HG03575 (cell line): Measurements from ENCODE around the gene ASAP3.

Source experiments
- ATAC-seq: cut with Tn5 transposase; IDR thresholded peaks from one replicate; pipeline ENCODE4 v1.9.1; 2021; ENCODE audit not compliant: unreplicated experiment, insufficient number of reproducible peaks, low FRiP score; ENCODE audit errors: extremely low read depth

The ASAP3 gene

DNA sequence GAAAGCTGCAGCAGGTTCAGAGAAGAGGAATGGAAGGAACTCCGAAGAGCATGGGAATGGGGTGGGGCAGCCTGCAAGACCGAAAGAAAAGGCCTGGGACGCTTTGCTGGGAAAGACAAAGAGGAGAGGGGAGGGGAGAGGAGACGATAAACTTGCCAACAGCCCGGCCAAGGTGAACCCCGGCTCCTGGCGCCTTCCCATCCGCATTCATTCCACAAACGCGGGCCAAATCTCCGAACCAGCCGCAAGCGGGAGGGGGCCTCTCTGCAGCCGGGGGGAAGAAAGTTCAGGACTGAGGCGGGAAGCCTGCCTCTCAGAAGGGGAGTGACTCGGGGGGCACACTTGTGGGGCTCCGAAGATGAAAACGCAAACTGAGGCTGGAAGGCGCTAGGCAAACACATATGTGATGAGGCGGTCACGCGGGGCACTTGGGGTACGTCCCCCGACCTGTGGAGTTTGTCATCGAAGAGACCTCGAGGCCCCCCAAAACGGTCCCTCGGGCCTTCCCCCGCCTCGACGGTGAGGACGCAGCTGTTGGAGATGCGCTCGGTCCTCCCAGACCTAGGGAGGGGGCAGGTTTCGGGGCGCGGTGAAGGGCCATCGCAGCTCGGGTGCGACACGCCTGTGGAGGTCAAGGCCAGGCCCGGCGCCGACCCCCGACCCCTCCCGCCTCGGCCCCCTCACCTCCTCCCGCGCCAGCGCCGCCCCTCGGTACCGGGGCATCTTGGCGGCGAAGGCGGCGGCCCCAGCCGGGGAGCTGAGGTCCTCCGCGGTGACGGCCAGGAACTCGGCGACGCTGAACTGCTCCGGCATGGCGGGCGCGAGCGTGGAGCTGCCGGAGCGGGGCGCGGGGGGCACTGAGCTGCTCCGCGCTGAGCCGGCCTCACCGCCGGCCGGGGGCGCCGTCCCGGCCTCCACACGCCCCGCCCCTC is at the start of gene ASAP3:
Gene ASAP3 (minus strand): TSS at position 859 of the 932 bp plus-strand sequence. CDS start 46 bp downstream, at position 813.
- no peak for ATAC-seq

DNA sequence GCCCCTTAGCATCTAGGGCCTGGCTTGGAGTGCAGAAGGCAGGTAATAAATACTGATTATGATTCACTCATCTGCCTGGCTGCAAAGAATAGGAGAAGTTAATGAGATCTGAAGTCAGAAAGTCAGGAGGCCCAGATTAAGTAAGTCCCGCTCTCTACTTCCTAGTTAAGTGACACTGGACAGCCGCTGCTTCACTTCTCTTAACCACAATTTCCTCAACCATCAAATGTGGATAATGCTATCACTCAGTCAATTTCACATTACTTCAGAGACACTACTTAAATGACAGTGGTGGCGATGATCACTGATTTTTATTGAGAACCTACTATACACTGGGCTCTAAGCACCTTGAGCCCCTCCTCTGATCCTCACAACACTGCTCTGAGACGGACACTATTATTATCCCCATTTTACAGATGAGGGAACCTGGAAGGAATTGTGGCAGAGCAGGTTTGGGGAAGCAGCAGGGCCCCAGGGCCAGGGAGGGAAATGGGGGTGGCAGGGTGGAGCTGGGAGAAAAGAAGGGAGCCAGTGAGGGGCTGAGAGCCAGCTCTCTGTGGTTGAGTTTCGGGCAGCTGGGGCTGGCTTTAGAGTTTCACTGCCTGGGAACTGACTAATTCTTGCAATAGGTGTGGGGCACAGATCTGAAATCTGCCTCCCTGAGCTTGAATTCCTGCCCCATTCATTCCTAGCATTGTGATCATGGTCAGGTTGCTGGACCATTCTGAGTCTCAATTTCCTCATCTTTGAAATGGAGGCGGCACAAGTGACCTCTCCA is 49.5 kb upstream of the ASAP3 start:
- no peak for ATAC-seq

DNA sequence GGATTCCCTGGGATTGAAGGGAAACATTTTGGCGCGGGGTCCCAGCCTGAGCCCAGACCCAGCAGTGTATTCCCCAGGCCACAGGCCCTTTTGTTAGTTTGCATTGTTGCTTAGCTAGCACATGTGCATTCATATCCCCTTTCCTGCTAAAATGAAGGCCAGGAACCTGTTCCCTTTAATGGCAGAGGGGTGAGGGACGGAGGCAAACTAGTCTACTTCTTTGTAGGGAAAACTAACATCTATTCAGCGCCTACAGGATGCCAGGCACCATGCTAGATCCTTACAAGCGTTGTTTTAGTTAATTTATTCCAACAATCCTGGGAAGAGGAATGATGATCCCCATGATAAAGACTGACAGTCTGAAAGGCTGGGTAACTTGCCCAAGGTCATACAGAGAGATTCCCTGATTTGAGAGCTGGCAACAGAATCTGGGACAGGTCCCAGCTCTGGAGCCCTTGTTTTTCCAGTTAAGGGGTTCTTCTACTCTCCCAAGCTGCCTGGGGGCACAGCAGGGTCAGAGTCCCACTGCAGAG is 47.6 kb upstream of the ASAP3 start:
- no peak for ATAC-seq

DNA sequence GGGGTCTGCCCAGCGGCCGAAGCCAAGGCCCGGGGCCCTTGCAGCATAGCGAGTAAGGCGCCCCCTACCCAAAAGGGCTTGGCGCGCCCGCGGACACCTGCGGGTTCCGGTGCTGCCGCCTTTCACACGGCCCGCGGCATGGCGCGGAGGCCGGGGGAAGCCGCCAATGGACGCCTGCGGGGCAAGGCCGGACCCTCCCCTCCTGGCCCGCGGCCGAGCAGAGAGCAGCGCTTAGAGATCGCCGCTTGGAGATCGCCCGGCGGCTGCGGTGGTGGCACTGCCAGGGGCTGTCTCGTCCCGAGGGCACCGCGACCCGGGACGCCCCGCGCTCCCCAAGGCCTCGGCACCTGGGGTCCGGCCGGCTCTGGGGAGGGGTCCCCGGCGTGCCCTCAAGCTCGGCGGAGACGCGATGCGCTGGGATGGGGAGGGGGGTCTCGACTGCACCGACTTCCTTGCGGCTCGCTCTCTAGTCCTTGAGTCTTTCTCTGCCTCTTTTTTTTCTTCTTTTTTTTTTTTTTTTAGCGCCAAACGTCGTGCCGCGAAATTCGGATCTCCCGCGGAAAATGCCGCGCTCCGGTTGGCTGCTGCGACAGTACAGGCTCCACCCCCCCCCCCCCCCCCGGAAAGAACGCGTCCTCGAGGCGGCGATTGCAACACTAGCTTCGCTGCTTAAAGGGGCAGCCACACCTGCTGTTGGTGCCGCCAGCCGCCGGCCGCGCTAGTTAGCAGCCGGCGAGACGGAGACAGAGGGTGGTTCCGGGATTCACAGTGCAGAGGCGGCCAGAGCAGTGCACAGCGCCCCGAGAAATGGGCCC is 47.0 kb upstream of the ASAP3 start, which contains the start of gene E2F2:
Gene E2F2 (minus strand): TSS at position 487 of the 815 bp plus-strand sequence. CDS start 440 bp downstream, at position 47.
- ATAC-seq, result no peak

DNA sequence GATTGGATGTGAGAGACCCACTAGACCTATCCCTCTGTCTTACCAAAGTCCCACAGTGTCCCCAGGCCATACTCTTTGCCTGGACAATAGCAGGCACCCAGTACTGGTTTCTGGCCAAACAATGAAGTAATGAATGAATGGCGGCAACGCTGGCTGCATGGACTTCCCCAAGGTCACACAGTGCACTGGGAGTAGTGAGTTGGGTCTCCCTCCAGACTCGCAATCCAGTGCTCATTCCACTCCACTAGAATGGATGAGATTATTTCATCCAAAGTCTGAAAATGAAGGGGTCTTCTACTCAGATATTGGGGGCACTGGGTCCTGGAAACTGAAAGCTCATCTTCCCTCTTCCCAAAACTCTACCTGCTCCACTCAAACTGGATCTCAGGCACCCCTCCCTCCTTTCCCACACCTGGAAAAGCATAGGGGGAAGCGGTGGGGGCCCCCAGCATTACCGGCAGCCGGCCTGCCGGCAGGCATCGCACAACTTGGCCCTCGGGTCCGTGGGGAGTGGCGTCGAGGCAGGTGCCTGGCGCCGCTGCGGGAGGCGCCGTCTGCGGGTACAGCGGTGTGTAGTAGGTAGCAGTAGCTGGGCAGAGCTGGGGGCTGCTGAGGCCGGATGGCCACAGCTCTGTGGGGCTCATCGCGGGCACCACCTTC is 46.2 kb upstream of the ASAP3 start:
- no peak for ATAC-seq

DNA sequence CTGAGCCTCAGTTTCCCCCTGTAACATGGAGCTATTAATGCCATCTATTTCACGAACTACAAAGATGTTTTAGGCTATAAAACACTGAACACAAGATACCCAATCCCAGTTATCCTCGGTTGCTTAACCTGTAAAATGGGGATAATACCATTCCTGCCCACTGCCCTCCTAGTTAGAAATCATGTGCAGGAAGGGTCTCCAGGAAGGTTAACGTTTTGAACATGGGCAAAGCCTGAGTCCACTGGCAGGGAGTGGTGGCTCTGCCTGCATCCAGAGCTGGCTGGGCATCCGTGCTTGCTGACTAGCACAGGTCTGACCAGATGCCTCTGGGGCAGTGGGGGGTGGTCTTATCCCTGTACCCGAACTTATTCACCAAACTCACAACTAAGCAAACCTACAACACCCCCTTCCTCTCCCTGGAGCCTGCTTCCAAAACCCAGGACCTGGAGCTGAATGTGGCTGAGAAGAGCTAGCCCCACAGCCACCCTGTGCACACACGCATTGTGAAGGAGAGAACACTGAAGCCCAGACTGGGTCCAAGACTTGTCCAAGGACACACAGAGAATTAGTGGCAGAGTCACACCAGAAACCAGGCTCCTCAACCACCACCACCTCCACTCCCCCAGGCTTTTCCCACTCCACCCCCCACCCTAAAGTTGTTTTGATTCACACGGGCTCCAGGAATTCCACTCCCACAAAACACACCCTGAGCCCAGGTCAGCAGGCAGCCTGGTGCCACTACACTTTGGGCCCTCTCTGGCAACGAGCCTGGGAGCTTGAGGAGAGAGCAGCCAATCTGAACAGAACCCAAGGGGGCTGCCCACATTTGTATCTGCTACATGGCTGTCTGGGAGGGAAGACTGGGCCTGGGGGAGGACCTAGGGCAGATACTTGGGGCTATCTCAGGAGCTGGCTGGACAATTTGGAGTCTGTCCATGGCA is 45.4 kb upstream of the ASAP3 start:
- ATAC-seq, result no peak

DNA sequence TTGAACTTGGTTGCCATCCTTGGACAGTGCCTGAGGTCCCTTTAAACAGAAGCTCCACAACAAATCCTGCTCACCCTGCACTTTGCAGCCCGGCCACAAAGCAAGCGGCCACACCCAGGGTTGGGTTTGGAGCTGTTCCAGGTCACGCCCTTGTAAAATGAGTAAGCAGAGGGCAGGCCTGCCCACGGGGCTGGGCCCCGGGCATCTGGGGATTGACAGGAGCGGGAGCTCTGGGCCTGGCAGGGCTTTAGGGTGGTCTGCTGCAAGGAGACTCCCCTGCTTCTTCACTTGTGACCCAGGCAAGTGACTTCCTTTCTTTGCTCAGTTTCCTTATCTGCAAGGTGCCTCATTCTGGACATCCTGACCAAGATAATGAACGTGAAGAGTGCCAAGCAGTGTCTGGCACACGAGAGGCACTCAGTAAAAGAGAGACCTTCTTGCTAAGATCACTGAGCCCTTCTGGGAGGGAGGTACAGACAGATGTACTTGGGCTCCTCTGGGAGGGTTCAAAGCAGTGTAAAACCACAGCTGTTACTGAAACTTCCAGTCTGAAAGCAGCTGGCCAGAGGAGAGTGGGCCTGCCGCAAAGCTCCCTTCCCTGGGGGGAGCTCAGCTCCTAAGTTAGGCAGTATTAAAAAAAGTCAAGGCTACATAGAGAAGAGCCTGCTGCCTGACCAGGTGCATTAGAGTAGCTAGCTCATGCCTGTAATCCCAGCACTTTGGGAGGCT is 44.4 kb upstream of the ASAP3 start:
- no peak for ATAC-seq

DNA sequence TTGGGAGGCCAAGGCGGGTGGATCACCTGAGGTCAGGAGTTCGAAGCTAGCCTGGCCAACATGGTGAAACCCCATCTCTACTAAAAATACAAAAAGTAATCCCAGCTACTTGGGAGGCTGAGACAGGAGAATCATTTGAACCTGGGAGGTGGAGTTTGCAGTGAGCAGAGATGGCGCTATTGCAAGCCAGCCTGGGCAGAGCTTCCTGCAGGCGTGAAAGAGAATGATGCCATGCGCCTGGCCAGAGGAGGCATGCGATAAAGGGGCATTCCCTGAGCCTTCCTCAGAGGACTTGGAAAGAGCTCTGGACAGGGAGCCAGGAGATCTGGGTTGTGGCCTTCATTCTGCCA is 43.9 kb upstream of the ASAP3 start:
- no peak for ATAC-seq

DNA sequence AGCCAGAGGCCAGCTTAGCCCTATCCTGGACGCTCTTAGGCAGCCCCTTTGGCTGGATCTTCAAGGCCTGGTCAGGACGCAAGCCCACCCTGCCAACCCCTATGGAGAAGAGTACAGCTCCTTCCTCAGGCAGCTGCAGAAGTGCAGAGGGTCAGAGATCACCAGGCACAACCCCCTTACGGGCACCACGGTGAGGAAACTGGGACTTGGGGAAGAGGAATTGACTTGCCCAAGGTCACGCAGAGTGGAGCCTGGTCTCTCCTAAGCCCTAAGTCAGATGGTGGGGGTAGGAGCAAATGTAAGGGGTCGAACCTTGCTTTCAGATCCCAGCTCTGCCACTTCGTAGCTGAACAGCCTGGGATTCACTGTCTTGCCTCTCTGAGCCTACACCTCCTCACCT is 43.4 kb upstream of the ASAP3 start:
- no peak for ATAC-seq

DNA sequence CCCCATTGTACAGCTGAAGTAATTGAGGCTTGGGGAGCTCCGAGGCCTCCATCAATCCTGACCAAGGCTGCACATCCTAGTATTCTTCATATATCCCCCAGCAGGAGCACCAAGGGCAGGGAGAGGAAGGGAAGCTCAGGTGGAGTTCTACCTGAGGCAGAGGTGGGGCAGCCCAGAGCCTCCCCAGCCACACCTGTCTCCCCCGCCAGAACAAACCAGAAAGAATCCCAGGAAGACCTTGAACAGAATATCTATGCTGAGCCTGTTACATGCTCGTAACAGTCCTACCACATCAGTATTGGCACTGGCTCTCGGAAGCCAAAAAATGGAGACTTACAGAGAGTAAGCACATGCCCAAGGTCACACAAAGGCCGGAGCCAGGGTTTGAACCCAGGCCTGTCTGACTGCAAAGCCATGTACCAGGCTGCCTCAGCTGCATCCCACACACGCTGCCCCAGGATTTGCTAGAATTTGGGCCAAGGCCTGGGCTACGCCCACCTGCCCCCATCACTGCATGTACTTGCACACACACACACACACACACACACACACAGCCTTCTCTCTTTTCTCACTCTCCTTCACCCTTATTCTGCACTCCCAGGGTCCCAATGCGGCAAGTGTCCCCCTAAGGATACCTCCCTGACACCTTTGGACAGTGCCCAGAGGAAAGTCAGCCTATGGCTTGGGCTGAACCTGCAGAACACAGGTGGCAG is 42.5 kb upstream of the ASAP3 start:
- ATAC-seq, result no peak

DNA sequence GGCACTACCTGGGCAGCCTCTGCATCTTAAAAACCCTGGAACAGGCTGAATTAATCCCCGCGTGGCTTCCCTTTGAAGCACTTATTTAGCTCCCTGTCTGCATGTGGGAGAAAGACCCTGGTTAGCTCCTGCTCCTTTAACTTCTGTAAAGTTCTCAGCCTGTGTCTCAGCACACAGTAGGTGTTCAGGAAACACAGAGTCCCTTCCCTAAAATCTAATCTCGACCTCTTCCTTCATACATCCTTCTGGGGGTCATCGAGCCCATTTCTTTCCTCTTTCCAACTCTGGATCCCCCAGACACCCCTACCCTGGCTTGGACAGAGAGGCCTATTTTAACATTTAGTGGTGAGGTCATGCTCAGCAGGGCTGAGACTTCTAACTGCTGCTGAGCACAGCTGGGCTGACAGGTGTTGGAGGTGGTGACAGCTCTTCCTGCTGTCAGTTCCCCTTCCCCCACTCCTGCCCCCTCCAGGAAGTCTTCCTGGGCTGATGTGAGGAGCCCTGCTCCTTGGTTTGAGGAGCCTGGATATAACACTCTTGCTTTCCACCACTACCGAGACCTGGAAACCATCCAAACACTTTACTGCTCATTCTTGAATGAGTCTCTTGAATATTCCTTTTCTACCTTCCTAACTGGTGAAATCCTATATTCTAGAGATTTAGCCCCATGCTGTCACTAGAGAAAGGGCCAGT is 41.7 kb upstream of the ASAP3 start:
- no peak for ATAC-seq

DNA sequence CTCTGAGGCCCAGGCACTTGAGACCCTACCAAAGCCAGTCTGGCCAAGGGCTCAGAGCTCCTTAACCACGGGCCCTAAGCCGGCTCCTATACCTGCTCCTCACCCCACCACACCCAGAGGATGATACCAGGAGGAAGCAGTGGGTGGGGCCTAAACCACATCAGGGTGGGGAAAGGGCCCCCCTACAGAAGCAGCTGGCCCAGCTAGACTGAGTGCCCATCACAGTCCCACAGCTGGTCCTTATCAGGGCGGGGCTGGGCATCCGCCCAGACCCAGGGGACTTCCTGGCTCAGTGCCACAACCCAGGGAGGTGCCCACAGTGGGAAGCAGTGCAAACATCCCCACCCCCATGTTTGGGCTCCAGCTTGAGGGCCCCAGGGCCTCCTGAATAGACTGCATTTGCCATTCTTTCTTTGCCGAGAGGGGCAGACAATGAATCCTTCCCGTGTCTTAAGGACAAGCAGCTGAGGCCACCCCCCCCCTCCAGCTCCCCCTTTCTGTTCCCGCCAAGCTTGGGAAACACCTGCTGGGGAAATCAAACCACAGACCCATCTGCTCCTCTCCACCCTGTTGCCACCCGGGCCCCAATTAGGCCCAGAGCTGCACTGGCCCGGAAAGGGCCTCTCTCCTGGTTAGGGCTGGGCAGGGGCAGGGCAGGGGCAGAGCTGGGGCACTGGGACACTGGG is 40.9 kb upstream of the ASAP3 start:
- ATAC-seq, result no peak

DNA sequence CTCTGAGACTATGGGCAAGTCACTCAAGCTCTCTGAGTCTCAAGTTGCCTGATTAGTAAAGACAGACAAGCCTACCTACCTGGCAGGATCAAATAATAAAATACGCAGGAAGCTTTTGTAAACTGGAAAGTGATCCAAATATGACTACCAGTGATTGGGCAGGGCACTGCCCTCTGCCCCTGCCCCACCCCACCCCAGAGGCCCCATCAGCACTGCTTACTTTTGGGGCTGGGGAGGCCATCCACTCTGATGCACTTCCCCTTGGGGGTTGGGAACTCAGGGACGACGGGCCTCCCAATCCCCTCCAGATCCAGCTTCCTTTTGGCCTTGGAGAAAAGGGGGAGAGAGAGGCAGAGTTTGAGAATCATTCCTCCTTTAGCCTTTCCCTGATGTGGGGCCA is 40.2 kb upstream of the ASAP3 start:
- no peak for ATAC-seq

DNA sequence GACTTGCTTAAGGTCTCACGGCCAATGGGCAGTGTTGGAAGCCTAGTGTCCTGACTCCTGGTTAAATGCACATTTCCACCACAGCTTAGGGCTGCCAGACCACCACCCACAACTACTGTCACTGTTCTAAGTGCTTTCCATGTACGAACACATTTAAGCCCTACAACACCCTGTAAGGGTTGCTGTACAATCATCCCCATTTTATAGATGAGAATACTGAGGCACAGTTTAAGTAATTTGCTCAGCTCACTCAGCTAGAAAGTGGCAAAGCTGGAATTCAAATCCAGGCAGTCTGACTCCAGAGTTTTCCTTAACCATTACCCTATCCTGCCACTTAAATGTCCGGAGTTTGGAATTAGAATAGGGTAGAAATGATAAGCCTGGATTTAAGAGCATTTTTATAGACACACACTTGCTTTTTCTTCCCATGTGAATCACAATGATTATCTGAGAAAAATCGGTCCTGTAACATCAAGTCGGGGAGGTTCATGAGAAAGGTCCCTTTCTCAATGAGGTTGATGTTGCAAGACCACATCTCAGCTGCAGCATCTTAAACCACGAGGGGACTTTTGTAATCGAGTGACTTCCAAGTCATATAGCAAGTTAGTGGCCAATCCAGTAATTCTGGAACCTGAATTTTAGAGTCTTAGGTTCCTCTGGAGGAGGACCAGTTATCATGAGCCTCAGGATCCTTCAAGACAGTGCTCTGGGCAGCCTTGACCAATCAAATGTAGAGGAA is 38.4 kb upstream of the ASAP3 start:
- no peak for ATAC-seq

DNA sequence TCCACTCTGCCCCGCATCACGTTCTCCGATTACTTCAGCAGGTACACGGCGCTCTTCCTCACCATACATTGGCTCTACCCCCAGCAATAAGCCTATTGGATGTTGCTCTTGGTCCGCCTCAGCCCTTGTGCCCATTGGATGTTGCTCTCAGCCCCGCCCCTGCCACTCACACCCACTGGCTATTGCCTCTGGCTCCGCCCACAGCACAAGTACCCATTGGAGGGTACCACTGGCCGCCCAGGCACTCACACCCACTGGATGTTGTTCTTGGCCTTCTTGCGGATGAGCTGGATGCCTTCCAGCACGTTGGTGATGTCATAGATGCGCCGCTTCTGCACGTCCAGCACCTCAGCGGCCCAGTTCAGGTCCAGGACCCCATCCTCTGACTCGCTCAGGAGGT is 37.6 kb upstream of the ASAP3 start:
- ATAC-seq, result no peak
